A673 (cell line): ENCODE data around the gene UCHL1. TPM values are rescaled to one million over a fixed set of nuclear protein-coding genes. Genes with fewer than 3 reads are reported as not detected.

Experiments used
- BruUV-seq: library from RNA; stranded (reverse); fragments of 400-500 nt; replicated peaks from 2 replicates; lab custom pipeline; 2021; lab: Mats Ljungman, UMichigan
- CTCF ChIA-PET: fragments of 300-600 bp; sonication (Branson Sonifier 250); formaldehyde crosslinking; loops from one replicate; lab custom pipeline; 2022; ENCODE audit warnings: antibody characterized with exemption; lab: Charles Lee
- POLR2A ChIA-PET: fragments of 300-600 bp; sonication (Branson Sonifier 250); formaldehyde crosslinking; loops from one replicate; lab custom pipeline; 2022; ENCODE audit warnings: antibody characterized with exemption; ENCODE audit not compliant: low non-redundant PET; lab: Charles Lee
- DNase-seq: peaks from one replicate; pipeline ENCODE4 v3.0.0-alpha.2; 2015; ENCODE audit warnings: low spot score
- H3K27ac ChIP-seq: fragments of 200-600 bp; sonication (generic); 2 replicates; pipeline ENCODE4 v1.5.1; 2016; ENCODE audit warnings: mixed run types, low read depth, mild to moderate bottlenecking, mixed read lengths, antibody characterized with exemption, low read length; ENCODE audit not compliant: poor library complexity, severe bottlenecking
- H3K27me3 ChIP-seq: fragments of 200-600 bp; sonication (generic); replicated peaks from 2 replicates; pipeline ENCODE4 v1.6.1; 2017; ENCODE audit warnings: mixed run types, low read depth, mild to moderate bottlenecking, mixed read lengths, antibody characterized with exemption, low read length; ENCODE audit not compliant: insufficient read depth, poor library complexity
- H3K36me3 ChIP-seq: fragments of 200-600 bp; sonication (generic); 2 replicates; pipeline ENCODE4 v1.6.1; 2016; ENCODE audit warnings: mixed run types, mild to moderate bottlenecking, mixed read lengths, antibody characterized with exemption, low read length; ENCODE audit not compliant: insufficient read depth, poor library complexity, severe bottlenecking
- H3K4me1 ChIP-seq: fragments of 200-600 bp; sonication (generic); 2 replicates; pipeline ENCODE4 v1.6.1; 2017; ENCODE audit warnings: mixed run types, mild to moderate bottlenecking, mixed read lengths, antibody characterized with exemption, low read length; ENCODE audit not compliant: insufficient read depth, poor library complexity, severe bottlenecking
- H3K4me3 ChIP-seq: fragments of 200-600 bp; sonication (generic); 2 replicates; pipeline ENCODE4 v1.5.1; 2016; ENCODE audit warnings: low read depth, mixed run types, mild to moderate bottlenecking, mixed read lengths, low read length; ENCODE audit not compliant: poor library complexity, severe bottlenecking
- H3K9me3 ChIP-seq: fragments of 200-600 bp; sonication (generic); 2 replicates; pipeline ENCODE4 v1.6.1; 2016; ENCODE audit warnings: mixed run types, low read depth, mild to moderate bottlenecking, mixed read lengths, antibody characterized with exemption, low read length; ENCODE audit not compliant: poor library complexity, severe bottlenecking
- CTCF ChIP-seq: fragments of 300-800, 200-600 bp; sonication (generic); conservative IDR thresholded peaks from 2 replicates; pipeline ENCODE4 v1.5.1; 2017; ENCODE audit warnings: low read depth, mild to moderate bottlenecking, antibody characterized with exemption, low read length, moderate library complexity, mixed read lengths
- EZH2 ChIP-seq: fragments of 200-600 bp; sonication (generic); IDR thresholded peaks from 2 replicates; pipeline ENCODE4 v1.6.1; 2017; ENCODE audit warnings: borderline replicate concordance, low read depth, mild to moderate bottlenecking, mixed read lengths, antibody characterized with exemption, low read length; ENCODE audit not compliant: poor library complexity, severe bottlenecking
- intact Hi-C: fragments of 100-400 bp; cut with micrococcal nuclease; formaldehyde crosslinking; loops from one replicate; pipeline ENCODE4 v1.10.0; 2022; ENCODE audit not compliant: unreplicated experiment
- total RNA-seq: library from RNA; stranded (reverse); gene quantifications from 2 replicates; pipeline ENCODE4 v1.2.3, GENCODE V29; 2021

UCHL1 gene
- total RNA-seq, 1 experiment from 2014 or later, result 959 TPM

- DNase-seq, result no peak
- ChIA-PET CTCF (interaction anchor here (0.8 to 1.5 kb wide), 2 partner anchors 237 to 239 kb away, joined by 4 to 12 read pairs; no protein-coding TSS in a partner anchor), POLR2A (no interaction called here)
- Histone ChIP-seq H3K4me1 (peaks cover 21% of the 10 kb centered on the region), H3K9me3 (no peaks in the 10 kb centered on the region), H3K27me3 (peaks cover 17% of the 10 kb centered on the region), H3K36me3 (no peaks in the 10 kb centered on the region), H3K4me3 (no peak overlapping the region), H3K27ac (no peak overlapping the region)
- TF ChIP-seq EZH2, result no peak
- intact Hi-C loops, result loop anchor here (2.0 to 5.0 kb wide), 3 partner anchors 42 to 478 kb away; partner anchors contain the start of gene UCHL1
- no TSS peak for BruUV-seq
Observed at GRCh38 chr4:41215155-41215554, 41.6 kb upstream of the UCHL1 start.

GRCh38 chr4:41215969-41216293 is 40.8 kb upstream of the UCHL1 start:
- ChIA-PET POLR2A (interaction anchor here (0.6 to 1.1 kb wide), 2 partner anchors 11 to 40 kb away, joined by 5 to 7 read pairs; no protein-coding TSS in a partner anchor), CTCF (interaction anchor here (1.0 kb wide), 1 partner anchor 202 kb away, joined by 3 read pairs; no protein-coding TSS in a partner anchor)
- no peak for TF ChIP-seq CTCF
- no peak for TF ChIP-seq EZH2
- BruUV-seq, result no TSS peak
- H3K27ac ChIP-seq, result peak overlapping the region; percentile 80
- peaks cover 17% of the 10 kb centered on the region for H3K27me3 ChIP-seq
- H3K4me1 ChIP-seq, result peaks cover 21% of the 10 kb centered on the region
- peak overlapping the region; percentile 62 for H3K4me3 ChIP-seq
- no peaks in the 10 kb centered on the region for H3K36me3 ChIP-seq
- DNase-seq, result no peak
- intact Hi-C loops, result loop anchor here (2.0 to 5.0 kb wide), 3 partner anchors 41 to 479 kb away; partner anchors contain the start of gene UCHL1
- no peaks in the 10 kb centered on the region for H3K9me3 ChIP-seq

- peak overlapping the region; percentile 62 for H3K4me3 ChIP-seq
- no peaks in the 10 kb centered on the region for H3K9me3 ChIP-seq
- intact Hi-C loops, result loop anchor here (5.0 kb wide), 2 partner anchors 41 to 479 kb away; partner anchors contain the start of gene UCHL1
- TF ChIP-seq CTCF (no peak), EZH2 (no peak)
- CTCF ChIA-PET, result interaction anchor here (0.5 to 1.0 kb wide), 2 partner anchors 203 to 205 kb away, joined by 3 read pairs; no protein-coding TSS in a partner anchor
- H3K27ac ChIP-seq, result peak overlapping the region; percentile 80
- no peaks in the 10 kb centered on the region for H3K36me3 ChIP-seq
- POLR2A ChIA-PET, result interaction anchor here (0.6 to 1.1 kb wide), 4 partner anchors 12 to 70 kb away, joined by 3 to 29 read pairs (median 6); partner anchors contain the start of gene UCHL1
- H3K4me1 ChIP-seq, result peaks cover 21% of the 10 kb centered on the region
- BruUV-seq, result TSS peak; percentile 100
- peak; percentile 77 for DNase-seq
- H3K27me3 ChIP-seq, result peaks cover 17% of the 10 kb centered on the region
Observed at GRCh38 chr4:41216294-41217019, 40.3 kb upstream of the UCHL1 start.
